H1 (cell line): Measurements from ENCODE around the gene P2RY8. TPM values are rescaled to one million over a fixed set of nuclear protein-coding genes. Genes with fewer than 3 reads are reported as not detected.

Experiments
- HDAC2 ChIP-seq, 2 experiments: fragments of 300-600 bp in 1 of 2; sonication (generic) in 1 of 2; IDR thresholded peaks; 2 replicates each; pipeline ENCODE4 v1.6.1; 2011 to 2012; ENCODE audit warnings: low read depth in 2 of 2, low read length in 2 of 2, mild to moderate bottlenecking in 2 of 2, moderate library complexity in 2 of 2, borderline replicate concordance in 1 of 2, inconsistent platforms in 1 of 2
- polyA plus RNA-seq, 7 experiments: library from polyadenylated mRNA; depleted of rRNA in 3 of 7; stranded (reverse) in 5 of 7; unstranded in 2 of 7; fragments of >200 nt in 5 of 7; fragments of 200-250 nt in 2 of 7; gene quantifications; 1 replicate in 5 of 7; 2 replicates in 1 of 7; 4 replicates in 1 of 7; pipeline versions ENCODE4 v1.2.1 to v1.2.3, GENCODE V29; 2011 to 2013; ENCODE audit warnings: missing spikeins in 2 of 7, mixed read lengths in 2 of 7
- total RNA-seq: library from RNA; stranded (reverse); fragmentation: NEBNext Ultra II Directional; extraction: Animal tissue kit (Norgen Biotek cat#: 25700); gene quantifications from 2 replicates; pipeline ENCODE4 v1.2.1, GENCODE V29; 2021

The P2RY8 gene
- total and polyA plus RNA-seq, 2 of the 8 experiments (the other 6 are each of a cell fraction or from before 2014, with no cell fraction given), result 0.09 to 0.15 TPM

GRCh38 chrX:1453951-1454785 lies 82.8 kb downstream of the P2RY8 start (continued):
- TF ChIP-seq HDAC2 (IDR thresholded peaks at IDR 0.05; ENCODE audit: borderline replicate concordance in 1 of 2, low read depth in 2 of 2, low read length in 2 of 2), result peak in 1 of 2 experiments; percentile 66; a peak in 1 of 4 replicates
